Pancreas (tissue), 10 donors: Measurements from ENCODE around the gene CABP1. TPM values are rescaled to one million over a fixed set of nuclear protein-coding genes. Genes with fewer than 3 reads are reported as not detected.
"Not testable (repeated sequence)": the region's sequence is repeated elsewhere in the genome, so short reads cannot be mapped to it uniquely, and the experiment has no call there.

Experiments
- ATAC-seq, 4 donors: fragments of 200-7000 bp; cut with Tn5 transposase; one replicate each; pipeline versions ENCODE4 v1.8.0 to v1.9.1; 2020; ENCODE audit warnings: mild to moderate bottlenecking in 4 of 4, moderate library complexity in 4 of 4
- DNase-seq, 6 donors: peaks; one replicate each; pipeline ENCODE4 v3.0.0-alpha.2; 2020
- FAIRE-seq: peaks from 2 replicates; lab custom pipeline; 2012; peaks lifted over from hg19 to GRCh38; lab: Jason Lieb, UNC
- H3K27ac ChIP-seq, 4 donors: fragments of 200-600 bp; sonication (generic); 1 replicate in 3 of 4; 2 replicates in 1 of 4; pipeline versions ENCODE4 v1.5.0 to v1.8.0; 2020
- H3K27me3 ChIP-seq, 4 donors: fragments of 200-600 bp; one replicate each; pipeline ENCODE4 v1.8.0; 2021
- H3K36me3 ChIP-seq, 3 donors: fragments of 200-600 bp; sonication (generic) in 1 of 3; one replicate each; pipeline versions ENCODE4 v1.5.0 to v1.8.0; 2020 to 2021
- H3K4me1 ChIP-seq, 3 donors: fragments of 200-600 bp; one replicate each; pipeline ENCODE4 v1.8.0; 2021
- H3K4me3 ChIP-seq, 4 donors: fragments of 200-600 bp; sonication (generic) in 2 of 4; one replicate each; pipeline versions ENCODE4 v1.5.0 to v1.8.0; 2020 to 2021
- H3K9me3 ChIP-seq, 4 donors: fragments of 200-600 bp; one replicate each; pipeline ENCODE4 v1.8.0; 2021
- WGBS, 2 donors: extraction: QIAGEN DNeasy Blood & Tissue Kit; methylation state at CpG; one replicate each; pipeline ENCODE4 v1.1.7; 2013; 5-methylcytosine and 5-hydroxymethylcytosine counted together
- intact Hi-C, 3 donors: fragments of 100-400 bp; cut with DNase I; formaldehyde crosslinking; loops; one replicate each; pipeline versions ENCODE4 v1.11.1 to v1.14.2; 2022
- polyA plus RNA-seq, 2 donors: library from polyadenylated mRNA; stranded (reverse); fragments of 200-250 nt; gene quantifications; one replicate each; pipeline ENCODE4 v1.2.3, GENCODE V29; 2013
- total RNA-seq, 6 donors: library from RNA; stranded (reverse); fragmentation: NEBNext Ultra II Directional in 4 of 6; extraction: Animal tissue kit (Norgen Biotek cat#: 25700) in 4 of 6; gene quantifications; one replicate each; pipeline versions ENCODE4 v1.2.1 to v1.2.4, GENCODE V29; 2021 to 2023
- TF ChIP-seq, protein P1 (sequence below), 4 donors: fragments of 200-600 bp; sonication (generic) in 3 of 4; IDR thresholded peaks; one replicate each; pipeline versions ENCODE4 v1.5.0 to v1.8.0; 2021; ENCODE audit warnings: antibody characterized with exemption in 4 of 4
- donor health status: healthy with polysubstance abuse.
- donor health status: DM: no; HTN: no; CAD: no; lungs with moderate emphysema.
- donor health status: DM: no; HTN: no; CAD: no.
- donor health status: control.
- donor health status: control.
- donor health status: Bipolar disorder and iron deficiency.
- donor health status: DM: yes; HTN: yes; CAD: no.
- donor health status: DM: no; HTN: no; CAD: no.
- donor health status: DM: no; HTN: no; CAD: no.
- donor health status: DM: yes; HTN: yes; CAD: no.

Gene CABP1
- total and polyA plus RNA-seq, 8 donors, result 0.12 to 5.7 (median 0.54) TPM

DNA sequence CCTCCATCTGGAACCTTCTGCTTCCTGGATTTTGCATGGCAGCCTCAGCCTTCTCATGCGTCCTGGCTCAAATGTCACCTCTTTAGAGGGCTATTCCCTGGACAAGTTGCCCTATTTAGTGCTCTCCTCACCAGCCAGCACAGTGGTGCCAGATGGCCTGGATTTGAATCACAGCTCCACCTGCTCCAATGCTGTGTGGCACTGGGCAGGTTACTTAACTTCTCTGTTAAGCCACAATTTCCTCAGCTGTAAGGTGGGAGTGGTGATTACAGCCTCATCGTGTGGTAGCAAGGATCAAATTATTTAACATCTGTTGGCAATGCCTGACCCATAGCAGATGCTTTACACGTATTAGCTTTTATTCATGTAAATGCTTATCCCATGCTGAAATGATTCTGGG, 42.6 kb upstream of the CABP1 start:
- intact Hi-C loops, result no loop called here
- H3K4me3 ChIP-seq, result no peak overlapping the region
- no peak overlapping the region for H3K27ac ChIP-seq
- no peaks in the 10 kb centered on the region for H3K36me3 ChIP-seq
- TF ChIP-seq, protein P1, sequence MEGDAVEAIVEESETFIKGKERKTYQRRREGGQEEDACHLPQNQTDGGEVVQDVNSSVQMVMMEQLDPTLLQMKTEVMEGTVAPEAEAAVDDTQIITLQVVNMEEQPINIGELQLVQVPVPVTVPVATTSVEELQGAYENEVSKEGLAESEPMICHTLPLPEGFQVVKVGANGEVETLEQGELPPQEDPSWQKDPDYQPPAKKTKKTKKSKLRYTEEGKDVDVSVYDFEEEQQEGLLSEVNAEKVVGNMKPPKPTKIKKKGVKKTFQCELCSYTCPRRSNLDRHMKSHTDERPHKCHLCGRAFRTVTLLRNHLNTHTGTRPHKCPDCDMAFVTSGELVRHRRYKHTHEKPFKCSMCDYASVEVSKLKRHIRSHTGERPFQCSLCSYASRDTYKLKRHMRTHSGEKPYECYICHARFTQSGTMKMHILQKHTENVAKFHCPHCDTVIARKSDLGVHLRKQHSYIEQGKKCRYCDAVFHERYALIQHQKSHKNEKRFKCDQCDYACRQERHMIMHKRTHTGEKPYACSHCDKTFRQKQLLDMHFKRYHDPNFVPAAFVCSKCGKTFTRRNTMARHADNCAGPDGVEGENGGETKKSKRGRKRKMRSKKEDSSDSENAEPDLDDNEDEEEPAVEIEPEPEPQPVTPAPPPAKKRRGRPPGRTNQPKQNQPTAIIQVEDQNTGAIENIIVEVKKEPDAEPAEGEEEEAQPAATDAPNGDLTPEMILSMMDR (IDR thresholded peaks at IDR 0.05), result no peak
- WGBS, 2 donors, result 55 to 72% methylated on average over 3 of the region's 3 CpGs
- no peaks in the 10 kb centered on the region for H3K27me3 ChIP-seq
- no peak for ATAC-seq
- no peak for DNase-seq
- H3K9me3 ChIP-seq, result no peaks in the 10 kb centered on the region
- FAIRE-seq, result no peak
- H3K4me1 ChIP-seq, result peaks cover 0 to 5% (median 0%) of the 10 kb centered on the region in 3 donors

DNA sequence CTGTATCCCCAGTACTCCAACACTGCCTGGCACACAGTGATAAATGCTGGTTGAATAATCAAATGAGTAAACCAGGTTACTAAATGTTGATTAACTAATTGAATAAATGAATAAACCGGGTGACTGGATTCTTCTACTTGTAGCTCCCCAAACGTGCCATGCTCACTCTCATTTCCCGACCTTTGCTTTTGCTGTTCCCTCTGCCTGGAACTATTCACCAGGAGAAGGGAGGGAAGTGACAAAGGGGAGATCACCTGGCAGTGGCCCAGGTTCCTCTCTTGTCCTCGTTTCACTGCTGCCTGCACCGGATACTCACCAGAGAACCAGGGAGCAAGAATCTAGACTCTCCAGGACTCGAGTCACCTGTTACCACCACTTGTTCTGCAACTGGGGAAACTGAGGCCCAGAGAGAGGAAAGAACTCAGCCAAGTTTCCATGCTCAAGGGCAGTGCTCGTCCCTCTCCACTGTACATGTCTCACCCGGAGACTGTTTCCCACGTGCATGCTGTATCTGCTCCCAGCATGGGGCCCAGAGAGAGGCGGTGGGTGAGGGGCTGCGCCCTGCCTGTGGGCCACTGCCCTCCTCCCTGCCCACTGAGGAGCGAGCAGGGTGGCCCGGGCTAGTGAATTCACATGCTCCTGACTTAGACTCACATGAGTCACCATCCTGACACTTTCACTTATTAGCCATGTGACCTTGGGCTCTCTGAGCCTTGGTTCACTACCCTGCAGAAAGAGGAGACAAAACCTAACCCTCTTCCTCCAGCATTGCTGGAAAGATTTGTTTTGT, 41.6 kb upstream of the CABP1 start:
- Histone ChIP-seq H3K27ac (peak overlapping the region in 1 of 4 donors; percentile 30), H3K4me1 (peaks cover 0 to 5% (median 0%) of the 10 kb centered on the region in 3 donors), H3K9me3 (no peaks in the 10 kb centered on the region), H3K4me3 (no peak overlapping the region), H3K27me3 (no peaks in the 10 kb centered on the region), H3K36me3 (no peaks in the 10 kb centered on the region)
- TF ChIP-seq, protein P1 (IDR thresholded peaks at IDR 0.05), result no peak
- ATAC-seq (peak; percentile 69 to 96 (median 82)), DNase-seq (no peak), FAIRE-seq (no peak)
- WGBS, 2 donors, result 36 to 37% methylated on average over 13 of the region's 13 CpGs
- intact Hi-C loops, result no loop called here

DNA sequence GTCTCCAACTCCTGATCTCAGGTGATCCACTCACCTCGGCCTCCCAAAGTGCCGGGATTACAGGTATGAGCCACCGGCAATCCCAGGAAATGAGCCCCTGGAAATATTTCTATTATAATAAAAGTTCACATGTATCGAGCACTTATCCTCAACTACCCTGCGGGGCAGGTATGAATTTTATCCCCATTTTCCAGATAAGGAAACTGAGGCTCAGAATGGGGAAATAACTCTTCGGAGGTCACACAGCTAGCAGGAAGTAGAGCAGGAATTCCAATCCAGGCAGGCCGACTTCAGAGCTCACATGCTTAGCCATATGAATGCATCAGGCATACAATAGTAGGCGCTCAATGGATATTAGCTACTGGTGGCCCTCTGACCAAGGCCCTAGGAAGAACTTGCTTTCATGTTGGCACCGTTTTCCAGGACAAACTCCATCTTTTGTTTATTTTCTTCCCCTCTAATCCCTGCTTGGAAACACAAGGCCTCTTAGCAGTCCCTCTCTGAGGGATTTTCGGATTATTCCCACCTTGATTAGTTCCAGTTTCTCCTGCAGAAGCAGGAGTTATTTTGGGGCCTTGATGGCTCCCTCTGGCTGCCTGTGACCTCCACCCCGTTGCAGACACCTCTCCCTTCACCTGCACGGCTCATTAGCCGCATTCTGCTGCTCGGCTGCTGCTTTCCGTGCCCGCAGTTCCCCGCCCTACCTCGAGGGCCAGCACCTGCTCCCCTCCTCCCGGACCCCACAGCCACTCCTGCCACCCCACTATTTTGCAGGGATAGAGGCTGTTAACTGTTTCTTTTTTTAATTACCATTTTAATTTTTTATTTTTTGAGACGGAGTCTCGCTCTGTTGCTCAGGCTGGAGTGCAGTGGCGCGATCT, 40.5 kb upstream of the CABP1 start:
- TF ChIP-seq, protein P1 (IDR thresholded peaks at IDR 0.05), result no peak
- no peak for ATAC-seq
- WGBS, 2 donors, result 82 to 83% methylated on average over 23 of the region's 23 CpGs
- Histone ChIP-seq H3K4me3 (no peak overlapping the region), H3K9me3 (no peaks in the 10 kb centered on the region), H3K27ac (peak overlapping the region in 1 of 4 donors; percentile 30), H3K4me1 (peaks cover 0 to 5% (median 0%) of the 10 kb centered on the region in 3 donors), H3K36me3 (no peaks in the 10 kb centered on the region), H3K27me3 (no peaks in the 10 kb centered on the region)
- no peak for DNase-seq
- no peak for FAIRE-seq
- intact Hi-C loops, result no loop called here

DNA sequence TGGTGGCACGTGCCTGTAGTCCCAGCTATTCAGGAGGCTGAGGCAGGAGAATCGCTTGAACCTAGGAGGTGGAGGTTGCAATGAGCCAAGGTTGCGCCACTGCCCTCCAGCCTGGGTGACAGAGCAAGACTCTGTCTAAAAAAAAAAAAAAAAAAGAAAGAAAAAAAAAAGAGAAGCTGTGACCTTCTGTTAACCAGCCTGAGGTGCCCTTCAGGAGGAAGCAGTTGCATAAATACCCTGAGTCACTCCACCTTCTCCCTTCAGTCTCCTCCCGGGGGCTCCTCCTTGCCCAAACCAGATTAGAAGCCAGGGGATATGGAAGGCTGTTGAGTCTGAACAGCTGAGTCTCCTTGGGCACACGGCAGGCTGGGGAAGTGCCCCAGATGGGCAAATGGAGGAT, 38.0 kb upstream of the CABP1 start:
- H3K27me3 ChIP-seq, H3K36me3 ChIP-seq, intact Hi-C loops, FAIRE-seq, H3K4me1 ChIP-seq, H3K4me3 ChIP-seq, DNase-seq, H3K27ac ChIP-seq, H3K9me3 ChIP-seq: not testable (repeated sequence)
- ATAC-seq, result peak in 2 of 4 donors; percentile 19 to 53
- 68 to 71% methylated on average over 5 of the region's 5 CpGs for WGBS, 2 donors

DNA sequence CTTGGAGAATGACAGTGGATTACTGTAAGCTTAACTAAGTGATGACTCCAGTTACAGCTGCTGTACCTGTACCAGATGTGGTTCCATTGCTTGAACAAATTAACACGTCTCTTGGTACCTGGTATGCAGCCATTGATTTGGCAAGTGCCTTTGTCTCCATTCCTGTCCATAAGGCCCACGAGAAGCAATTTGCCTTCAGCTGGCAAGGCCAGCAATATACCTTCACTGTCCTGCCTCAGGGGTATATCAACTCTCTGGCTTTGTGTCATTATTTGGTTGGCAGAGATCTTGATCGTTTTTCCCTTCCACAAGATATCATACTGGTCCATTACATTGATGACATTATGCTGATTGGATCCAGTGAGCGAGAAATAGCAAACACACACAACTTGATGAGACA, 29.9 kb upstream of the CABP1 start:
- H3K36me3 ChIP-seq, result no peaks in the 10 kb centered on the region
- 62 to 64% methylated on average over 4 of the region's 4 CpGs for WGBS, 2 donors
- H3K27me3 ChIP-seq, result no peaks in the 10 kb centered on the region
- ATAC-seq (no peak), DNase-seq (no peak), FAIRE-seq (no peak)
- no peaks in the 10 kb centered on the region for H3K9me3 ChIP-seq
- no peaks in the 10 kb centered on the region for H3K4me1 ChIP-seq
- intact Hi-C loops, result no loop called here
- H3K4me3 ChIP-seq, result no peak overlapping the region
- TF ChIP-seq, protein P1 (IDR thresholded peaks at IDR 0.05), result no peak
- no peak overlapping the region for H3K27ac ChIP-seq

DNA sequence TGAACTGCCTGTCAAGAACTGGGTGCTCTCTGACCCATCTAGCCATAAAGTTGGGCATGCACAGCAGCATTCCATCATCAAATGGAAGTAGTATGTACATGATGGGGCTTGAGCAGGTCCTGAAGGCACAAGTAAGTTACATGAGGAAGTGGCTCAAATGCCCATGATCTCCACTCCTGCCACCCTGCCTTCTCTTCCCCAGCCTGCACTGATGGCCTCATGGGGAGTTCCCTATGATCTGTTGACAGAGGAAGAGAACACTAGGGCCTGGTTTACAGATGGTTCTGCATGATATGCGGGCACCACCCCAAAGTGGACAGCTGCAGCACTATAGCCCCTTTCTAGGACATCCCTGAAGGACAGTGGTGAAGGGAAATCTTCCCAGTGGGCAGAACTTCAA, 28.9 kb upstream of the CABP1 start:
- FAIRE-seq, H3K27ac ChIP-seq, DNase-seq, intact Hi-C loops, H3K4me3 ChIP-seq, ATAC-seq, H3K27me3 ChIP-seq, H3K4me1 ChIP-seq, H3K9me3 ChIP-seq, H3K36me3 ChIP-seq: not testable (repeated sequence)
- WGBS, 2 donors, result 48 to 67% methylated on average over 1 of the region's 1 CpG
